PC-3 (cell line): ENCODE results near the gene NENF. TPM values are rescaled to one million over a fixed set of nuclear protein-coding genes. Genes with fewer than 3 reads are reported as not detected.

Source experiments
- ATAC-seq: fragments of 200-7000 bp; cut with Tn5 transposase; 2 replicates; pipeline ENCODE4 v1.9.1; 2020; ENCODE audit warnings: mild to moderate bottlenecking, moderate library complexity
- BruUV-seq: library from RNA; stranded (reverse); fragments of 400-500 nt; replicated peaks from 2 replicates; lab custom pipeline; 2021; lab: Mats Ljungman, UMichigan
- CTCF ChIA-PET: fragments of 300-600 bp; sonication (Branson Sonifier 250); formaldehyde crosslinking; loops from one replicate; lab custom pipeline; 2022; ENCODE audit warnings: antibody characterized with exemption; lab: Charles Lee
- POLR2A ChIA-PET: fragments of 300-600 bp; sonication (Branson Sonifier 250); formaldehyde crosslinking; loops from one replicate; lab custom pipeline; 2022; ENCODE audit warnings: antibody characterized with exemption; ENCODE audit not compliant: unreplicated experiment; lab: Charles Lee
- DNase-seq: peaks from one replicate; pipeline ENCODE4 v3.0.0-alpha.2; 2015
- H2AFZ ChIP-seq: fragments of 300-600 bp; sonication (generic); 2 replicates; pipeline ENCODE4 v1.6.0; 2016; ENCODE audit warnings: antibody characterized with exemption, low read length
- H3F3A ChIP-seq: fragments of 300-600 bp; sonication (generic); one replicate; pipeline ENCODE4 v1.6.0; 2017; ENCODE audit warnings: antibody characterized with exemption, low read length, control low read depth, mild to moderate bottlenecking; ENCODE audit not compliant: unreplicated experiment
- H3K27ac ChIP-seq: fragments of 300-600 bp; sonication (generic); 2 replicates; pipeline ENCODE4 v1.5.1; 2016; ENCODE audit warnings: mild to moderate bottlenecking, low read length
- H3K27me3 ChIP-seq: fragments of 300-600 bp; sonication (generic); 2 replicates; pipeline ENCODE4 v1.6.1; 2016; ENCODE audit warnings: low read length, mixed read lengths
- H3K36me3 ChIP-seq: fragments of 300-600 bp; sonication (generic); 2 replicates; pipeline ENCODE4 v1.6.1; 2016; ENCODE audit warnings: low read depth, mixed run types, low read length, mixed read lengths
- H3K4me1 ChIP-seq: fragments of 300-600 bp; sonication (generic); 2 replicates; pipeline ENCODE4 v1.5.1; 2016; ENCODE audit warnings: low read length; ENCODE audit not compliant: insufficient read depth
- H3K4me2 ChIP-seq: fragments of 300-600 bp; sonication (generic); 2 replicates; pipeline ENCODE4 v1.6.0; 2016; ENCODE audit warnings: low read length
- H3K4me3 ChIP-seq: fragments of 300-600 bp; sonication (generic); 2 replicates; pipeline ENCODE4 v1.5.1; 2016; ENCODE audit warnings: mild to moderate bottlenecking, low read length, mixed read lengths
- H3K79me2 ChIP-seq: fragments of 300-600 bp; sonication (generic); 2 replicates; pipeline ENCODE4 v1.6.1; 2017; ENCODE audit warnings: low read length, mixed read lengths
- H3K9ac ChIP-seq: fragments of 300-600 bp; sonication (generic); 2 replicates; pipeline ENCODE4 v1.6.0; 2016; ENCODE audit warnings: mild to moderate bottlenecking, low read length
- H3K9me2 ChIP-seq: fragments of 300-600 bp; sonication (generic); replicated peaks from 2 replicates; pipeline ENCODE4 v1.6.1; 2016; ENCODE audit warnings: mixed run types, low read length, mixed read lengths
- H3K9me3 ChIP-seq: fragments of 300-600 bp; sonication (generic); 2 replicates; pipeline ENCODE4 v1.6.1; 2016; ENCODE audit warnings: low read length, mixed read lengths
- H4K20me1 ChIP-seq: fragments of 300-600 bp; sonication (generic); 2 replicates; pipeline ENCODE4 v1.6.1; 2016; ENCODE audit warnings: low read length, mixed read lengths
- EZH2 ChIP-seq: fragments of 300-600 bp; sonication (generic); IDR thresholded peaks from one replicate; pipeline ENCODE4 v1.6.1; 2017; ENCODE audit warnings: antibody characterized with exemption, mild to moderate bottlenecking, low read length; ENCODE audit not compliant: unreplicated experiment
- EZH2phosphoT487 ChIP-seq: fragments of 300-600 bp; sonication (generic); IDR thresholded peaks from 2 replicates; pipeline ENCODE4 v1.6.1; 2018; ENCODE audit warnings: mild to moderate bottlenecking, antibody characterized with exemption, low read length, borderline replicate concordance
- intact Hi-C: fragments of 100-400 bp; cut with micrococcal nuclease; formaldehyde crosslinking; loops from 2 replicates; pipeline ENCODE4 v1.9.0; 2023
- total RNA-seq: library from RNA; depleted of rRNA; stranded (reverse); fragments of >200 nt; gene quantifications from 2 replicates; pipeline ENCODE4 v1.2.3, GENCODE V29; 2014
- TF ChIP-seq, protein P1 (sequence below): fragments of 300-600 bp; sonication (generic); conservative IDR thresholded peaks from 2 replicates; pipeline ENCODE4 v1.5.1; 2017; ENCODE audit warnings: antibody characterized with exemption, low read depth, mild to moderate bottlenecking, low read length

NENF gene
- total RNA-seq, 1 experiment from 2014 or later: 161 TPM

DNA sequence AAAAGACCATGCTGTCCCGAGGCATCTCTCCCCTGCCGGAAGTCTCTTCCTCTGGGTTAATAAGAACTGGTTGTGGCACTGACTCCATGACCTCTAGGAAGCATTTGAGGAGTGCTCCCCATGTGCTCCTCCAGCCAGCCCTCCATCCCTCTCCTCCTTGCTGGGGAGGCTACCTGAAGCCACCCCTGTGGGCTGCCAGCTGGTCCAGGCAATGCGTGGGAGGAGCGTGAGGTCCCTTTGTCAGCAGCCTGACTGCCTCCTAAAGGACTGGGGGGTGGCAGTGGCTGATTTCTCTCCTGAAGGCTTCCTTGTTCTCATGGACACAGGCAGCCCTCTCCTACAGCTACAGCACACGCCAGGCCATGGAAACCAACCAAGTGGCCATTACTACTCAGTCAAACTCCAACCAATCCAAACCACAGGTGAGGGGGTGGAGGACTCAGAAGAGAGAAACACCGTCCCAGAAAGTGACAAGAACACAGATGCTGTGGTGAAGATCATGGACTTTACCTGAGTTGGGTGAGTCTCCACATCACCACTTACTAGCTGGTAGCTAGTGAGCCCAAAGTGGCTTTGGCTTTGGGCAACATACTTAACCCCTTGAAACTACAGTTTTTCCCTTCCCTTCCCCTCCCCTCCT lies 35.2 kb downstream of the NENF start:
- no TSS peak for BruUV-seq
- no peaks in the 10 kb centered on the region for H3K27me3 ChIP-seq
- no peak overlapping the region for H2AFZ ChIP-seq
- H3K9ac ChIP-seq: no peak overlapping the region
- H3K4me2 ChIP-seq: no peak overlapping the region
- intact Hi-C loops: no loop called here
- ATAC-seq (no peak), DNase-seq (peak; percentile 33)
- no peaks in the 10 kb centered on the region for H4K20me1 ChIP-seq
- H3K4me1 ChIP-seq: peaks cover 17% of the 10 kb centered on the region
- no peaks in the 10 kb centered on the region for H3K36me3 ChIP-seq
- ChIA-PET CTCF (interaction anchor here (0.5 kb wide), 1 partner anchor 427 kb away, joined by 4 read pairs; no protein-coding TSS in a partner anchor), POLR2A (interaction anchor here (0.6 kb wide), 1 partner anchor 140 kb away, joined by 12 read pairs; no protein-coding TSS in a partner anchor)
- H3K9me3 ChIP-seq: no peaks in the 10 kb centered on the region
- H3K4me3 ChIP-seq: no peak overlapping the region
- no peaks in the 10 kb centered on the region for H3F3A ChIP-seq
- no peaks in the 10 kb centered on the region for H3K9me2 ChIP-seq
- TF ChIP-seq, protein P1, sequence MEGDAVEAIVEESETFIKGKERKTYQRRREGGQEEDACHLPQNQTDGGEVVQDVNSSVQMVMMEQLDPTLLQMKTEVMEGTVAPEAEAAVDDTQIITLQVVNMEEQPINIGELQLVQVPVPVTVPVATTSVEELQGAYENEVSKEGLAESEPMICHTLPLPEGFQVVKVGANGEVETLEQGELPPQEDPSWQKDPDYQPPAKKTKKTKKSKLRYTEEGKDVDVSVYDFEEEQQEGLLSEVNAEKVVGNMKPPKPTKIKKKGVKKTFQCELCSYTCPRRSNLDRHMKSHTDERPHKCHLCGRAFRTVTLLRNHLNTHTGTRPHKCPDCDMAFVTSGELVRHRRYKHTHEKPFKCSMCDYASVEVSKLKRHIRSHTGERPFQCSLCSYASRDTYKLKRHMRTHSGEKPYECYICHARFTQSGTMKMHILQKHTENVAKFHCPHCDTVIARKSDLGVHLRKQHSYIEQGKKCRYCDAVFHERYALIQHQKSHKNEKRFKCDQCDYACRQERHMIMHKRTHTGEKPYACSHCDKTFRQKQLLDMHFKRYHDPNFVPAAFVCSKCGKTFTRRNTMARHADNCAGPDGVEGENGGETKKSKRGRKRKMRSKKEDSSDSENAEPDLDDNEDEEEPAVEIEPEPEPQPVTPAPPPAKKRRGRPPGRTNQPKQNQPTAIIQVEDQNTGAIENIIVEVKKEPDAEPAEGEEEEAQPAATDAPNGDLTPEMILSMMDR: no peak
- no peak for TF ChIP-seq EZH2
- TF ChIP-seq EZH2phosphoT487: no peak
- H3K79me2 ChIP-seq: no peaks in the 10 kb centered on the region
- H3K27ac ChIP-seq: no peak overlapping the region

DNA sequence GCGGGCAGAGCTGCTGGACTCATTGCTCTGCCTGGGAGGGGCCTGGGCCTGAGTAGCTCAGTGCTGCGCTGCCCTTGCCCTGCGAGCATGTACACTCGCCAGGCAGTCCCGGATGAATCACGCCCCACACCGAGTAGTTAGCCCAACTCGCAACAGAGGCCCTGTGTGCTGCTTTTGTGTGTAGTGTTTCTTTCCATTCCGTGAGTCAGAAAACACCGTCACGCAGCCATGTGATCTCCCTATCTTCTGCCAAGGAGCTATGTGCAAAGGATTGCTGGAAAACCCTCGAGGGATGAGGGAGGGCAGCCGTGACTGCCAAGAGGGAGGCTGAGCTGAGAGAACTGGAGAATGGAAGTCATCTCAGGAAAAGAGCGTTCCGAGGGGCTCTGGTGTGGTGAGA lies 37.3 kb downstream of the NENF start:
- TF ChIP-seq, protein P1: no peak
- TF ChIP-seq EZH2phosphoT487 (no peak), EZH2 (no peak)
- intact Hi-C loops: loop anchor here (1.0 to 10.0 kb wide), 3 partner anchors 126 to 525 kb away; partner anchors contain the start of gene ATF3
- no TSS peak for BruUV-seq
- H2AFZ ChIP-seq: peak overlapping the region; percentile 52
- POLR2A ChIA-PET: interaction anchor here (0.5 to 1.2 kb wide), 5 partner anchors 12 to 139 kb away, joined by 3 to 21 read pairs (median 3); partner anchors contain the start of gene ATF3
- H3K9me3 ChIP-seq: no peaks in the 10 kb centered on the region
- peak overlapping the region; percentile 55 for H3K4me2 ChIP-seq
- no peaks in the 10 kb centered on the region for H3K9me2 ChIP-seq
- CTCF ChIA-PET: interaction anchor here (0.5 to 1.6 kb wide), 11 partner anchors 11 to 434 kb away, joined by 3 to 19 read pairs (median 3); partner anchors contain the start of genes ATF3 and DTL
- H3K27me3 ChIP-seq: no peaks in the 10 kb centered on the region
- H3F3A ChIP-seq: no peaks in the 10 kb centered on the region
- peak; percentile 99 for ATAC-seq
- DNase-seq: peak; percentile 99
- no peaks in the 10 kb centered on the region for H3K36me3 ChIP-seq
- H3K9ac ChIP-seq: peak overlapping the region; percentile 48
- H3K79me2 ChIP-seq: no peaks in the 10 kb centered on the region
- peak overlapping the region; percentile 80 for H3K27ac ChIP-seq
- peaks cover 17% of the 10 kb centered on the region for H3K4me1 ChIP-seq
- no peak overlapping the region; the same call in 1 of the 2 replicates for H3K4me3 ChIP-seq
- no peaks in the 10 kb centered on the region for H4K20me1 ChIP-seq

GRCh38 chr1:212471286-212471685 lies 38.6 kb downstream of the NENF start:
- ChIA-PET POLR2A (no interaction called here), CTCF (interaction anchor here (1.3 kb wide), 1 partner anchor 279 kb away, joined by 3 read pairs; no protein-coding TSS in a partner anchor)
- H3K9me3 ChIP-seq: no peaks in the 10 kb centered on the region
- DNase-seq (no peak), ATAC-seq (no peak)
- no peak for TF ChIP-seq EZH2phosphoT487
- no peaks in the 10 kb centered on the region for H3K9me2 ChIP-seq
- no TSS peak for BruUV-seq
- no peak overlapping the region for H2AFZ ChIP-seq
- no peaks in the 10 kb centered on the region for H4K20me1 ChIP-seq
- no peak overlapping the region for H3K4me2 ChIP-seq
- peaks cover 17% of the 10 kb centered on the region for H3K4me1 ChIP-seq
- no peaks in the 10 kb centered on the region for H3K27me3 ChIP-seq
- H3K4me3 ChIP-seq: no peak overlapping the region
- H3K9ac ChIP-seq: no peak overlapping the region
- H3K27ac ChIP-seq: no peak overlapping the region
- H3K36me3 ChIP-seq: no peaks in the 10 kb centered on the region
- intact Hi-C loops: loop anchor here (10.0 kb wide), 1 partner anchor 524 kb away; no protein-coding TSS in a partner anchor
- H3F3A ChIP-seq: no peaks in the 10 kb centered on the region
- no peaks in the 10 kb centered on the region for H3K79me2 ChIP-seq
